Measurements from ENCODE around the gene LRP1B. TPM values are rescaled to one million over a fixed set of nuclear protein-coding genes. Genes with fewer than 3 reads are reported as not detected.

LRP1B gene
- total RNA-seq, 2 donors from 2014 or later = 0.52 to 3.0 TPM

- ATAC-seq (no peak), DNase-seq (no peak)
- WGBS, 2 donors = 49 to 60% methylated on average over 2 of the region's 2 CpGs
- Histone ChIP-seq H3K27me3 (no peaks in the 10 kb centered on the region), H3K4me3 (no peak overlapping the region), H3K4me1 (no peaks in the 10 kb centered on the region), H3K27ac (no peak overlapping the region), H3K36me3 (replicated peaks in 1 of 2; ENCODE audit: insufficient read depth in 1 of 2, low read depth in 2 of 2) (no peaks in the 10 kb centered on the region), H3K9me3 (no peaks in the 10 kb centered on the region)
- intact Hi-C loops (cut with DNase I) = no loop called here
- TF ChIP-seq POLR2A (IDR thresholded peaks at IDR 0.05) (no peak), CTCF (IDR thresholded peaks at IDR 0.05) (no peak)
These were observed 624.7 kb downstream of the LRP1B start for GRCh38 chr2:141506135-141506534.

GRCh38 chr2:141501752-141502151 is 629.1 kb downstream of the LRP1B start:
- Histone ChIP-seq H3K9me3 (no peaks in the 10 kb centered on the region), H3K4me1 (no peaks in the 10 kb centered on the region), H3K27me3 (no peaks in the 10 kb centered on the region), H3K36me3 (replicated peaks in 1 of 2; ENCODE audit: insufficient read depth in 1 of 2, low read depth in 2 of 2) (no peaks in the 10 kb centered on the region), H3K4me3 (no peak overlapping the region), H3K27ac (no peak overlapping the region)
- ATAC-seq = no peak
- TF ChIP-seq CTCF (IDR thresholded peaks at IDR 0.05) = no peak
- TF ChIP-seq POLR2A (IDR thresholded peaks at IDR 0.05) = no peak
- intact Hi-C loops (cut with DNase I) = no loop called here
- WGBS, 2 donors = 73 to 79% methylated on average over 1 of the region's 1 CpG
- DNase-seq = no peak

- DNase-seq = no peak
- no peak overlapping the region for H3K27ac ChIP-seq
- no peaks in the 10 kb centered on the region for H3K36me3 ChIP-seq (replicated peaks in 1 of 2; ENCODE audit: insufficient read depth in 1 of 2, low read depth in 2 of 2)
- H3K9me3 ChIP-seq = no peaks in the 10 kb centered on the region
- 76 to 83% methylated on average over 6 of the region's 6 CpGs for whole genome bisulfite sequencing, 2 donors
- ATAC-seq = no peak
- no peak overlapping the region for H3K4me3 ChIP-seq
- no peaks in the 10 kb centered on the region for H3K4me1 ChIP-seq
- TF ChIP-seq POLR2A (IDR thresholded peaks at IDR 0.05) (no peak), CTCF (IDR thresholded peaks at IDR 0.05) (no peak)
- H3K27me3 ChIP-seq = no peaks in the 10 kb centered on the region
- intact Hi-C loops (cut with DNase I) = no loop called here
These were observed 631.7 kb downstream of the LRP1B start for GRCh38 chr2:141499123-141499522.

GRCh38 chr2:141498561-141498960 is 632.3 kb downstream of the LRP1B start:
- ATAC-seq = no peak
- intact Hi-C loops (cut with DNase I) = no loop called here
- Histone ChIP-seq H3K27me3 (no peaks in the 10 kb centered on the region), H3K4me3 (no peak overlapping the region), H3K4me1 (no peaks in the 10 kb centered on the region), H3K27ac (no peak overlapping the region), H3K9me3 (no peaks in the 10 kb centered on the region), H3K36me3 (replicated peaks in 1 of 2; ENCODE audit: insufficient read depth in 1 of 2, low read depth in 2 of 2) (no peaks in the 10 kb centered on the region)
- 67 to 78% methylated on average over 1 of the region's 1 CpG for WGBS, 2 donors
- TF ChIP-seq CTCF (IDR thresholded peaks at IDR 0.05) = no peak
- TF ChIP-seq POLR2A (IDR thresholded peaks at IDR 0.05) = no peak
- no peak for DNase-seq

- ATAC-seq (no peak), DNase-seq (no peak)
- TF ChIP-seq POLR2A (IDR thresholded peaks at IDR 0.05) (no peak), CTCF (IDR thresholded peaks at IDR 0.05) (no peak)
- no peaks in the 10 kb centered on the region for H3K9me3 ChIP-seq
- no peak overlapping the region for H3K27ac ChIP-seq
- no peaks in the 10 kb centered on the region for H3K36me3 ChIP-seq (replicated peaks in 1 of 2; ENCODE audit: insufficient read depth in 1 of 2, low read depth in 2 of 2)
- intact Hi-C loops (cut with DNase I) = no loop called here
- H3K4me3 ChIP-seq = no peak overlapping the region
- WGBS, 2 donors = 41 to 67% methylated on average over 4 of the region's 4 CpGs
- H3K27me3 ChIP-seq = no peaks in the 10 kb centered on the region
- no peaks in the 10 kb centered on the region for H3K4me1 ChIP-seq
These were observed 633.5 kb downstream of the LRP1B start for GRCh38 chr2:141497272-141497671.
